Inferior parietal cortex (tissue), 1 donor: ENCODE measurements around the gene MCUR1.
"Not testable (repeated sequence)": the region's sequence is repeated elsewhere in the genome, so short reads cannot be mapped to it uniquely, and the experiment has no call there.

ENCODE experiments used
- DNase-seq: peaks from one replicate; pipeline ENCODE4 v3.0.0-alpha.2; 2016; ENCODE audit errors: extremely low spot score

MCUR1 gene

GRCh38 chr6:13828656-13829301 lies 14.4 kb upstream of the MCUR1 start:
- DNase-seq, result not testable (repeated sequence)

DNA sequence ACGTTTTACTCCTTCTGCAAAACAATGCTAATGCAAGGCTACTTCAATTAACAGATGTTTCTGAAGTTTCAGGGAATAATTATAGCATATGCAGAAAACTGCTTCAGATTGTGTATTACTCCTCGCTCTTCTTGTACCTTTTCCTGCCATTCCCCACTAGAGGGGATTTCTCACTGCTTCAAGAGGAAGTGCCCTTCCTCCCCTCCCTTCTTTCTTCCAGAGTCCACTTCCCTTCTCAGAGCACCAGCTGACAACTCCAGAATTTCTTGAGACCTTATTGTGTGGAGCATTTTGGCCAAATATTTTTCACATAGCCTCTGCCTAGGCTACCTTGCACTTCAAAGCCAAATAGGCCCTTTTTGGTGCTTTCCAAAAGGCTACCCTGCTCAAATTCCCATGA lies 12.7 kb upstream of the MCUR1 start:
- DNase-seq, result no peak

GRCh38 chr6:13825871-13826270 lies 11.5 kb upstream of the MCUR1 start:
- DNase-seq, result no peak

DNA sequence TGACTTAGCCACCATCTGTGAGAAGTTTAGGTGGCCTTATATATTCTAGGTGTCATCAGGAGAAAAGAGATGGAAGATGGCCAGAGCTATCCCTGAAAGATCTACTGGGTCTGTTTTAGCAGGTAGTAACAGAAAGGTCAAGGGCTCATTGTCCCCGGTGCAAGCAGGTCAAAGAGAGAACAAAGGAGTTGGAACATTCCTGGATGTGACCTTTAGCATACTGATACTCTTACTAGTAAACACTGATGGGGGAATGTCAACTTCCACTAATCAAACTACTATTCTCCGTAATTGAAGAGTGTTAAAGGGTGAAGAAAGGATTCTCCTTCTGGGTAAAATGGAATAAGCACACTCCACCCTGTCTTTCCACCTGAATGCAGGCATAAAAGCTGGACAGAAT lies 4.0 kb upstream of the MCUR1 start:
- DNase-seq, result no peak

DNA sequence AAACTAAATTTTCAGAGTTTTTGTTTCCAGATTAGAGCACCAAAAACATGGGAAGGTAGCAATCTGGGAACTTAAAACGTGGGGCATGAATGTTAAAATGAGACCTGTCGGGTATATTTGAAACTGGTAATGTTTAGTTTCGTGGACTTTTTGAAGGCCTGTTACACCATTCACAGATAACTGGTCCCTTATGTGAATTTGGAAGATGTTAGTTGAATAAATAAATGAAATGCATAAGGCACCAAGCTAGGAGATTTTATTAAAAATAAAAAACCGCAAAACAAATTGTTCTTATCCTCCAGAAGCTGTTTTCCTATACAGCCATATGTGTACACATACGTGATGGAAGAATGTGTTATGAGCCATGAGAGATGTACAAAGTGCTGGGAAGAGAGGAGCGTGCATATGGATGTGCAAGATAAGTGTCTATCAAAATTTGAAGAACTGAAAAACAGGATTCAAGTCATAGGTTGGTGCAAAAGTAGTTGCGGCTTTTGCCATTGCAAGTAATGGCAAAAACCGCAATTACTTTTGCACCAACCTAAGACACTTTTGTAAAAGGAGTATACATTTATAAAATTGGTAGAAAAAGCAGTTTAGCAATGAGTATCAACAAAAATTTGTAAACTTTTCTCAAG lies 700 bp upstream of the MCUR1 start:
- DNase-seq, result peak; percentile 36

GRCh38 chr6:13813621-13814175 lies 659 bp downstream of the MCUR1 start:
- DNase-seq, result peak; percentile 27

GRCh38 chr6:13813026-13813425 lies 1.3 kb downstream of the MCUR1 start:
- no peak for DNase-seq

GRCh38 chr6:13812359-13812642 lies 2.1 kb downstream of the MCUR1 start:
- no peak for DNase-seq

DNA sequence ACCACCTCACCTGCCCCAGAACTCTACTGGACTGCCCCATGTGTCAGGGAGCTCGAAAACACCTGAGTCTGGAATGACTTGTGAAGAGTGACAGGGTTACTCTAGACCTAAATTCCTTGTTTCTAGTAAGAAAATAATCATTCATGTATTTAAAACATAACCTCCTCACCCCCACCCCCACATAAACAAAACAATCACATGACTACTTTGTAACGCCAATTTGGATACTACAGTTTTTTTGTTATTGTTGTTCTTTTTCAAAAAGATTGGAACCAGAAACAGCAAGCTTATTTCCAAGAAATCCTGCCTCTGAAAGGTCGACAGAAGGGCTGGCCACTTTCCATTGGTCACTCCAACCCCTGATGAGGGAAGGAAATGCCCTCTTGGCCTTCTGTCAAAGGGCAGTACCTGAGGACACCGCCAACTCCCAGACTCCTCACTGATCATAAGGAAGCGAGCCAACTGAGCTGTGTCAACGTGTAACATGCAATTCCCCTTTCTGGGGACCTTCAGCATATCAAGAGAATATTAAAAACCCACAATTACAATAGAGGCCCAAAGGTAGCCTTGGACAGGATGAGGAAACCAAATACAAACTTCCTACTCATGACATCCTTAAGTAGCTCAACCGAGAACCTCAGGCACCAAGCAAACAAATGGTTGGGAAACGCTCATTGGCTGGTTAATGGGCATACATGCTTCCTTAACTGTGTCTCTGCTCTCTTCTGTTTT lies 2.6 kb downstream of the MCUR1 start:
- DNase-seq, result no peak

- DNase-seq, result no peak
Observed at GRCh38 chr6:13810688-13811446, 3.5 kb downstream of the MCUR1 start.

GRCh38 chr6:13808801-13809200 lies 5.6 kb downstream of the MCUR1 start:
- no peak for DNase-seq

GRCh38 chr6:13807696-13808095 lies 6.7 kb downstream of the MCUR1 start:
- no peak for DNase-seq

- no peak for DNase-seq
Observed at GRCh38 chr6:13803581-13803980, 10.8 kb downstream of the MCUR1 start.

DNA sequence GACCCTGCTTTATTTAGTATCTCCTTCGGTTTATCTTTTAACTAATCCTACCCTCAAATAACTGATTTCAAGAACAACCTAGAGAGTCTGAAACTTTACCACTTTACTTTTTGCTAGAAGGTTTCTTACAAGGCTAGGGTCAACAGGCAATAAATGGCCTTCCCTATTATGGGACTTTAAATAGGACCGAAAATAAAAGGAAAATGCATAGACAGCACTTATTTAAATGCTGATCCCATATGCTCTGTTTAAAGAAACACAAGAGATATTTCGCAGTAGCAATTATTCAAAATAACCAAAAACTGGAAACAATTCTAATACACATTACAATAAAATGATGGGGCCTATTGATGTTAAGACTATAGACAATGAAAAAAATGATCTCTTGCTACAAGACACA lies 13.7 kb downstream of the MCUR1 start:
- no peak for DNase-seq

- DNase-seq, result no peak
Observed at GRCh38 chr6:13796781-13797180, 17.6 kb downstream of the MCUR1 start.

GRCh38 chr6:13795041-13795750 lies 19.2 kb downstream of the MCUR1 start:
- peak; percentile 91 for DNase-seq

DNA sequence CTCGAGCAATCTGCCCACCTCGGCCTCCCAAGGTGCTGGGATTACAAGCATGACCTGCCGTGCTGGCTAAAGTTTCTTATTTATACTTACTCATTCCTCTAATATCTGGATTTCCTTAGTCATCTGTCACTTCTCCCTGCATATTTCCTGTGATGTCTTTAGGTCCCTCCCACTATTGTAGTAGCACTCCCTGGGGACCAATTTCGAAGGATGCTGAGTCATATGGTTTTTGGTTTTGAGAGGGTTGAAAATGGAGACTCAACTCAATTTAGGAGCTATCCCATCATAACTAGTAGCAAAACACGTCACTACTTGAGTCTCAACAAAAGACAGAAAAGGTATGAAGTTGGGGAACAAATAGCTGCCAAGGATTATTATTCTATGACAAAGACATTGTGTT lies 20.2 kb downstream of the MCUR1 start:
- DNase-seq, result no peak

DNA sequence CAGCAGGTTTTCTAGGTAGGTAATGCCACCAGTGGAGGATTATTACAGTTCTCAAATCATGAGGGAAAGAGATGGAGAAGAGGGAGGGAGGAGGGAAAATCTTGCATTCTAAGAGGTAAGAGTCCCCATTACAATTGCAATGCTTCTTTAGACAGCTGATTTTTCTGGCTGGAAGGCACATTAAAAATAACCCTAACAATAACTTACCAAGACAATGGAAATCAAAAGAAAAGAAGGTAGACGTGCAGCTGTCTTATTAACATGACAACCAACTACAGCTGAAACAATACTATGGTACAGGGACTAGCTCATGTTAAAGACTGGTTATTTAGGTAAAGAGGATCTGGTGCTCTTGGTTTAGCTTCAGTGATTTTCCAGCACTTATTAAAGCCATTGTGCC lies 24.6 kb downstream of the MCUR1 start:
- no peak for DNase-seq

DNA sequence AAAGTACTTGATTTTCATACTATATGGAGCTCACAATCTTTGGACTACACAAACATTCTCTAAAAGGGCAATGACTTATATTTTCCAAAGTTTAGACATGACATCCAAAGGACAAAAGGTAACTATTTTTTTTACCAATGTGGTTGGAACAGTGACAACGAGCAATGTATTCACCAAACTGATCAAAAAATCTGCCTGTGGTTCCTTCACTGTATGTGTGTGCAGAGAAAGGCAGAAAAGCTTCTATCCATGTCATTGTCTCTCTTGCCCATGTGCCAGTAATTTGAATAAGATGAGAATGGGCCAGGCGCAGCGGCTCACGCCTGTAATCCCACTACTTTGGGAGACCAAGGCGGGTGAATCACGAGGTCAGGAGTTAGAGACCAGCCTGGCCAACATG lies 25.5 kb downstream of the MCUR1 start:
- DNase-seq, result no peak

DNA sequence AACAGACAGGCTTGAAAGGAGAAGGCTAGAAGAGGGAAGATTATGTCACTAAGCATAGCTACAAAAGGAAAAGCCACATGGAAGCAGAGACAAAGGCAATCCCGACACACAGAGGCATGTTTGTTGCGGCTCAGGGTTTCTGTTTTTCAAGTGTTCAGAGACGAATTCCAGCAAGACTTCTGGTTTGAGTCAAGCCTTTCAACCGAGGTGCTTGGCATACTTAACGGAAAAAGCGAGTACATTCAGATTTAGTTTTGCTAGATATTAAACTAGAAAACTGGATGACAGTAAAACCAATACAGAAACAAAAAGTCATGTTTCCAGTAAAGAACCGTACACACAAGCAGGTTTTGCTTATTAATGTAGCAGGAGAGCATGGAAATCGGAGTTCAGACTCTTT lies 27.2 kb downstream of the MCUR1 start:
- DNase-seq, result no peak

- not testable (repeated sequence) for DNase-seq
Observed at GRCh38 chr6:13780162-13780561, 34.2 kb downstream of the MCUR1 start.

DNA sequence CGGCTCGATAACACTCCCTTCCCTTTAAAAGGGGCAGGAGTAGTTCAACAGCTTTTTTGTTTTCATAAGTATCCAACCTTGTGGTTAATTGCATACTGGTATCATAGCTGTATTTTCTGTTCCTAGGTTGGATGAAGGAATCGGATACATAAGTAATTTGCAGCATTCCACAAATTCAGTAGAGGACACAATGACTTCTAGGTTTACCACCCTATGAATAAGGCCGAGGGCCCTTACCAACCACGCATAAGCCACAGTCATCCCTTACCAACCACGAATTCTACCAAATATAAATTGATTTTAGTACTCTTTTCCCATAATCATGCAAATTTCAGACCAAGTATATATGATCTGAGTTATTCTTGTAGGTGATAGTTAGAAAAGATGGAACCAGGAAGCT lies 36.3 kb downstream of the MCUR1 start:
- DNase-seq, result no peak
